B cell (primary cell): Measurements from ENCODE around the gene SLC15A3. TPM values are rescaled to one million over a fixed set of nuclear protein-coding genes. Genes with fewer than 3 reads are reported as not detected.

Source experiments
- ATAC-seq: fragments of 200-7000 bp; cut with Tn5 transposase; one replicate; pipeline ENCODE4 v1.10.0; 2021; ENCODE audit warnings: low read depth, mild to moderate bottlenecking, moderate number of reproducible peaks, moderate library complexity
- CTCF ChIA-PET: fragments of 350-600 bp; sonication (Branson Sonifier 250); formaldehyde crosslinking; loops from one replicate; lab custom pipeline; 2021; ENCODE audit warnings: antibody characterized with exemption, inconsistent platforms; lab: Charles Lee
- POLR2A ChIA-PET: fragments of 350-600 bp; sonication (Branson Sonifier 250); formaldehyde crosslinking; loops from one replicate; lab custom pipeline; 2021; ENCODE audit warnings: antibody characterized with exemption; lab: Charles Lee
- DNase-seq: peaks from one replicate; pipeline ENCODE4 v3.0.0; 2013
- H2AFZ ChIP-seq: 2 replicates; pipeline ENCODE4 v1.6.1; 2012; ENCODE audit warnings: mild to moderate bottlenecking, low read depth, low read length; ENCODE audit not compliant: insufficient read depth, poor library complexity, severe bottlenecking
- H3K27ac ChIP-seq, 2 donors: 1 replicate in 1 of 2; 2 replicates in 1 of 2; pipeline ENCODE4 v1.5.1; 2012 to 2013; ENCODE audit warnings: low read length in 2 of 2, mild to moderate bottlenecking in 2 of 2, moderate library complexity in 1 of 2
- H3K27me3 ChIP-seq, 4 experiments: fragments of 200-600 bp in 1 of 4; sonication (generic) in 1 of 4; replicated peaks in 1 of 4; 1 replicate in 2 of 4; 2 replicates in 2 of 4; pipeline versions ENCODE4 v1.6.1 to v1.7.0; 2013 to 2016; ENCODE audit warnings: low read length in 3 of 4, mild to moderate bottlenecking in 2 of 4, mixed read lengths in 1 of 4, moderate library complexity in 1 of 4; ENCODE audit not compliant: insufficient read depth in 4 of 4, control insufficient read depth in 3 of 4; ENCODE audit errors: control extremely low read depth in 1 of 4
- H3K36me3 ChIP-seq, 2 experiments: replicated peaks in 1 of 2; 1 replicate in 1 of 2; 2 replicates in 1 of 2; pipeline versions ENCODE4 v1.6.1 to v1.7.1; 2013; ENCODE audit warnings: low read length in 1 of 2; ENCODE audit not compliant: insufficient read depth in 2 of 2, control insufficient read depth in 1 of 2; ENCODE audit errors: control extremely low read depth in 1 of 2, extremely low read depth in 1 of 2
- H3K4me1 ChIP-seq, 2 donors: fragments of 200-600 bp in 1 of 2; sonication (generic) in 1 of 2; 1 replicate in 1 of 2; 2 replicates in 1 of 2; pipeline versions ENCODE4 v1.5.1 to v1.6.1; 2013 to 2017; ENCODE audit warnings: low read length in 2 of 2; ENCODE audit not compliant: control insufficient read depth in 2 of 2, insufficient read depth in 2 of 2
- H3K4me2 ChIP-seq: replicated peaks from 2 replicates; pipeline ENCODE3; 2012; ENCODE audit warnings: mild to moderate bottlenecking, low read depth, low read length; ENCODE audit not compliant: poor library complexity, severe bottlenecking
- H3K4me3 ChIP-seq, 5 experiments: fragments of 200-600 bp in 1 of 5; sonication (generic) in 1 of 5; 1 replicate in 3 of 5; 2 replicates in 2 of 5; pipeline versions ENCODE4 v1.5.1 to v1.7.0; 2011 to 2016; ENCODE audit warnings: low read length in 4 of 5, mild to moderate bottlenecking in 4 of 5, low read depth in 2 of 5, control low read depth in 1 of 5, moderate library complexity in 1 of 5; ENCODE audit not compliant: insufficient read depth in 1 of 5; ENCODE audit errors: control extremely low read depth in 1 of 5, extremely low read depth in 1 of 5
- H3K79me2 ChIP-seq: fragments of 200-600 bp; sonication (generic); one replicate; pipeline ENCODE4 v1.6.0; 2016; ENCODE audit warnings: low read length; ENCODE audit not compliant: control insufficient read depth, insufficient read depth
- H3K9ac ChIP-seq: fragments of 200-600 bp; sonication (generic); 2 replicates; pipeline ENCODE4 v1.6.1; 2017; ENCODE audit warnings: mild to moderate bottlenecking, low read length, moderate library complexity
- H3K9me3 ChIP-seq, 3 donors: one replicate each; pipeline versions ENCODE4 v1.6.1 to v1.7.1; 2013; ENCODE audit warnings: low read length in 2 of 3; ENCODE audit not compliant: control insufficient read depth in 2 of 3, insufficient read depth in 1 of 3; ENCODE audit errors: control extremely low read depth in 1 of 3
- H4K20me1 ChIP-seq: 2 replicates; pipeline ENCODE4 v1.6.0; 2012; ENCODE audit warnings: mild to moderate bottlenecking, low read length; ENCODE audit not compliant: insufficient read depth, control insufficient read depth, poor library complexity, severe bottlenecking
- H3K27ac Mint-ChIP-seq: one replicate; pipeline ENCODE4 v1.8.0; 2021; ENCODE audit warnings: mixed read lengths
- H3K27me3 Mint-ChIP-seq: one replicate; pipeline ENCODE4 v1.8.0; 2021; ENCODE audit warnings: mixed read lengths
- H3K4me1 Mint-ChIP-seq: one replicate; pipeline ENCODE4 v1.8.0; 2021; ENCODE audit warnings: mixed read lengths
- H3K4me3 Mint-ChIP-seq: one replicate; pipeline ENCODE4 v1.8.0; 2021; ENCODE audit warnings: mixed read lengths
- H3K9me3 Mint-ChIP-seq: one replicate; pipeline ENCODE4 v1.8.0; 2022; ENCODE audit warnings: mixed read lengths; ENCODE audit not compliant: insufficient read depth
- CTCF ChIP-seq: fragments of 200-600 bp; IDR thresholded peaks from one replicate; pipeline ENCODE4 v1.8.0; 2022; ENCODE audit warnings: antibody characterized with exemption, mild to moderate bottlenecking
- EZH2 ChIP-seq: IDR thresholded peaks from 2 replicates; pipeline ENCODE4 v1.6.1; 2012; ENCODE audit warnings: borderline replicate concordance, low read depth, mild to moderate bottlenecking, moderate library complexity, low read length; ENCODE audit not compliant: insufficient read depth, poor library complexity, severe bottlenecking
- WGBS: methylation state at CpG from one replicate; pipeline ENCODE4 v1.1.5; 2013; ENCODE audit warnings: missing lambda C conversion rate; ENCODE audit not compliant: insufficient coverage; 5-methylcytosine and 5-hydroxymethylcytosine counted together
- intact Hi-C: fragments of 100-400 bp; cut with micrococcal nuclease; formaldehyde crosslinking; loops from one replicate; pipeline ENCODE4 v1.10.0; 2022
- polyA plus RNA-seq: library from polyadenylated mRNA; depleted of rRNA; stranded (reverse); fragments of >200 nt; gene quantifications from 2 replicates; pipeline ENCODE4 v1.2.3, GENCODE V29; 2012
- total RNA-seq, 2 donors: library from RNA; stranded (reverse); fragments of 120-200 nt in 1 of 2; gene quantifications; 1 replicate in 1 of 2; 2 replicates in 1 of 2; pipeline versions ENCODE4 v1.2.3 to v1.2.4, GENCODE V29; 2013 to 2022

The SLC15A3 gene
- total and polyA plus RNA-seq, 2 donors (not counting 1 experiment from before 2014, with no cell fraction given) = 61.5 to 91.4 TPM

DNA sequence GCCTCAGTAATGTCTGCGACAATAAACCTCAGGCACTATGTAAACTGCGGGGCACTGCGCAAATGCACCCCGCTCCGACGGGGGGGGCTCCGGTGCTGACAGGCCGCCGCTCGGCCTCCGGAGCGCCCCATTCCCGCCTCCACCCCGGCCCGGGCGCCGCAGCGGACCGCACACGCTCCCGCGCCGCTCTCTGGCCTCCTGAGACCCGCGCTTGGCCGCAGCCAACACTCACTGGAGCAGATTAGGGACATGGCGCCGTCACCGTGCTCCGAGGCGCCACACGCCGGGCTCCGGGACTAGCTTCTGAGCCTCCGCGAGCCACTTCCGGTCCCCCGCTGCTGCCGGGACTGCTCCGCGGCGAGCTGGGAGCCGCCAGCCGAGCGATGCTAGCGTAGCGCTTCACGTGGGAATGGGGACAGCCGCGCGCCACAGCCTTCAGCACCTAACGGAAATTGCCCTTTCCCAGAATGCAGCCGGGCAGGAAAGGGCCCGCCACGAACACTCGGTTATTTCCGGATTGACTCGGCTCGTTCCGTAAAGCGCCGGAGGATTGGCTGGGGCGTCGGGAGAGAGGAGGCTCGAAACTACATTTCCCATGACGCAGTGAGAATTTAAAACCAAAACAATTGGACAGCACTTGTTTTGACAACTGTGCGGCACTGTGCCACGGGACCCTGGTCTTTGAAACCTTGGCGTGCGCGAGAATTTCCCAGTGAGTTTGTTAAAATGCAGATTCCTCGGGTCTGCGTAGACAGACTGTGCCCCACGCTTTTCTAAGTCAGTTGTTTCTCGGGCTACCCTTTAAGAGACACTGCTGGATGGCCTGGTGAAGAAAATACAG, 45.6 kb downstream of the SLC15A3 start, which contains the start of gene PRPF19:
Gene PRPF19 (minus strand): TSS at position 454 of the 841 bp plus-strand sequence. CDS start 203 bp downstream, at position 251.
- intact Hi-C loops = loop anchor here (1.0 to 2.0 kb wide), 3 partner anchors 9 to 255 kb away; partner anchors contain the start of genes SLC15A3 and VPS37C
- peaks cover 2 to 26% of the 10 kb centered on the region in 2 experiments for H3K36me3 ChIP-seq
- under 1% methylated on average over 75 of the region's 75 CpGs for WGBS
- H3K4me1 ChIP-seq = peaks cover 47 to 51% of the 10 kb centered on the region in 2 donors
- H3K27me3 Mint-ChIP-seq = no peaks in the 10 kb centered on the region
- H3K27ac Mint-ChIP-seq = peak within 1 kb of the TSS; percentile 97
- TF ChIP-seq CTCF (no peak), EZH2 (no peak)
- H3K27ac ChIP-seq = peak within 1 kb of the TSS; percentile 80 to 83
- POLR2A ChIA-PET = interaction anchor here (0.7 to 0.9 kb wide), 3 partner anchors 9 to 137 kb away, joined by 3 read pairs; no protein-coding TSS in a partner anchor
- H3K4me1 Mint-ChIP-seq = peaks cover 65% of the 10 kb centered on the region
- DNase-seq = peak; percentile 98
- CTCF ChIA-PET = interaction anchor here (1.3 to 10.2 kb wide), 4 partner anchors 10 to 281 kb away, joined by 3 to 129 read pairs (median 8); partner anchors contain the start of gene TMEM109
- peak within 1 kb of the TSS; percentile 89 for H2AFZ ChIP-seq
- peaks cover 41% of the 10 kb centered on the region for H4K20me1 ChIP-seq
- ATAC-seq = peak; percentile 89
- peaks cover 40% of the 10 kb centered on the region for H3K79me2 ChIP-seq
- H3K4me2 ChIP-seq = peak within 1 kb of the TSS; percentile 94
- no peaks in the 10 kb centered on the region for H3K27me3 ChIP-seq
- H3K4me3 ChIP-seq = peak within 1 kb of the TSS; percentile 72 to 98 (median 81)
- peak within 1 kb of the TSS; percentile 89 for H3K9ac ChIP-seq
- no peaks in the 10 kb centered on the region for H3K9me3 ChIP-seq
- H3K4me3 Mint-ChIP-seq = peak within 1 kb of the TSS; percentile 92
- H3K9me3 Mint-ChIP-seq = no peaks in the 10 kb centered on the region
